Measurements from ENCODE around the gene PHKA2. TPM values are rescaled to one million over a fixed set of nuclear protein-coding genes. Genes with fewer than 3 reads are reported as not detected.

Gene PHKA2
- total and polyA plus RNA-seq, 10 of the 15 experiments (the other 5 are each of a cell fraction or from before 2014, with no cell fraction given), result 1.4 to 25.6 (median 15.4) TPM

DNA sequence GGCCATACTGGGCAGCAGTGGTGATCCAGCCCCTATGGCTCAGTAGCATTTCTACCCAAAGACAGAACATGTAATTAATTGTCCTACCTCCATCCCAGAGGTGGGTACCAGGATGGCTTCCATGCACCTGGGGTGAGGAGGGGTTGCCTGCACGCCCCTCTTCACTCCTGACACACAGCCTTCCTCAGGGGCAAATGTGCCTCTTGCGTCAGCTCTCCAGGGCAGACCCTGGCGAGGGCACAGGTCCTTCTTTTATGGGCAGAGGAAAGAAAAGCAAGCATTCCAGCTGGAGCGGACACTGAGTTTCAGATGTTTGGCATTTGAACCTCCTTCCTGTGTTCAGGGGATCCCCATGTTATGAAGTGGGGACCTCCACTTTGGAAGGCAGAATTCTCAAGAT is 95.6 kb downstream of the PHKA2 start:
- in situ Hi-C loops (cut with MboI) (loop anchor here (5.0 kb wide), 1 partner anchor 211 kb away; no protein-coding TSS in a partner anchor), intact Hi-C loops (cut with micrococcal nuclease; ENCODE audit: unreplicated experiment) (loop anchor here (5.0 kb wide), 2 partner anchors 121 to 496 kb away; no protein-coding TSS in a partner anchor)
- no peak for FAIRE-seq

More for the DNA sequence above, 95.6 kb downstream of the PHKA2 start:
- H3K4me3 ChIP-seq, result no peak overlapping the region
- no peaks in the 10 kb centered on the region for H3K36me3 ChIP-seq (ENCODE audit: control insufficient read depth in 2 of 2, insufficient read depth in 2 of 2, low read length in 1 of 2)
- RAD21 ChIA-PET (ENCODE audit: unreplicated experiment), result interaction anchor here (0.6 to 5.4 kb wide), 3 partner anchors 32 to 499 kb away, joined by 3 to 52 read pairs (median 4); no protein-coding TSS in a partner anchor
- no peaks in the 10 kb centered on the region for H3K27me3 ChIP-seq (replicated peaks in 1 of 2; ENCODE audit: control insufficient read depth in 2 of 2, insufficient read depth in 2 of 2, low read length in 1 of 2)
- CTCF ChIA-PET, result no interaction called here
- no peak overlapping the region for H3K4me2 ChIP-seq (ENCODE audit: control insufficient read depth, insufficient read depth)
- TF ChIP-seq, protein P1, sequence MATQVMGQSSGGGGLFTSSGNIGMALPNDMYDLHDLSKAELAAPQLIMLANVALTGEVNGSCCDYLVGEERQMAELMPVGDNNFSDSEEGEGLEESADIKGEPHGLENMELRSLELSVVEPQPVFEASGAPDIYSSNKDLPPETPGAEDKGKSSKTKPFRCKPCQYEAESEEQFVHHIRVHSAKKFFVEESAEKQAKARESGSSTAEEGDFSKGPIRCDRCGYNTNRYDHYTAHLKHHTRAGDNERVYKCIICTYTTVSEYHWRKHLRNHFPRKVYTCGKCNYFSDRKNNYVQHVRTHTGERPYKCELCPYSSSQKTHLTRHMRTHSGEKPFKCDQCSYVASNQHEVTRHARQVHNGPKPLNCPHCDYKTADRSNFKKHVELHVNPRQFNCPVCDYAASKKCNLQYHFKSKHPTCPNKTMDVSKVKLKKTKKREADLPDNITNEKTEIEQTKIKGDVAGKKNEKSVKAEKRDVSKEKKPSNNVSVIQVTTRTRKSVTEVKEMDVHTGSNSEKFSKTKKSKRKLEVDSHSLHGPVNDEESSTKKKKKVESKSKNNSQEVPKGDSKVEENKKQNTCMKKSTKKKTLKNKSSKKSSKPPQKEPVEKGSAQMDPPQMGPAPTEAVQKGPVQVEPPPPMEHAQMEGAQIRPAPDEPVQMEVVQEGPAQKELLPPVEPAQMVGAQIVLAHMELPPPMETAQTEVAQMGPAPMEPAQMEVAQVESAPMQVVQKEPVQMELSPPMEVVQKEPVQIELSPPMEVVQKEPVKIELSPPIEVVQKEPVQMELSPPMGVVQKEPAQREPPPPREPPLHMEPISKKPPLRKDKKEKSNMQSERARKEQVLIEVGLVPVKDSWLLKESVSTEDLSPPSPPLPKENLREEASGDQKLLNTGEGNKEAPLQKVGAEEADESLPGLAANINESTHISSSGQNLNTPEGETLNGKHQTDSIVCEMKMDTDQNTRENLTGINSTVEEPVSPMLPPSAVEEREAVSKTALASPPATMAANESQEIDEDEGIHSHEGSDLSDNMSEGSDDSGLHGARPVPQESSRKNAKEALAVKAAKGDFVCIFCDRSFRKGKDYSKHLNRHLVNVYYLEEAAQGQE (IDR thresholded peaks at IDR 0.05; ENCODE audit: low read depth, low read length), result no peak
- POLR2A ChIA-PET, result no interaction called here
- 71% methylated on average over 4 of the region's 4 CpGs for WGBS (ENCODE audit: insufficient coverage, insufficient replicate concordance, low lambda C conversion rate, missing lambda C conversion rate)
- no peak for DNase-seq (ENCODE audit: low read depth, low spot score)
- ATAC-seq, result no peak
- H3K9me3 ChIP-seq (replicated peaks; ENCODE audit: control insufficient read depth, insufficient read depth, low read length), result no peaks in the 10 kb centered on the region
- H3K4me1 ChIP-seq (ENCODE audit: control insufficient read depth, insufficient read depth, low read length), result peaks cover 28% of the 10 kb centered on the region
- H3K27ac ChIP-seq (ENCODE audit: control insufficient read depth, insufficient read depth), result no peak overlapping the region
- no peak overlapping the region for H2AFZ ChIP-seq (ENCODE audit: control insufficient read depth, low read depth, low read length)
- SMC1A ChIA-PET (ENCODE audit: uncharacterized antibody, unreplicated experiment), result interaction anchor here (4.6 kb wide), 1 partner anchor 32 kb away, joined by 52 read pairs; no protein-coding TSS in a partner anchor
- no TSS peak for BruUV-seq (replicated peaks)
- no peaks in the 10 kb centered on the region for H3K79me2 ChIP-seq (ENCODE audit: control insufficient read depth, insufficient read depth, low read length)
- no peaks in the 10 kb centered on the region for H4K20me1 ChIP-seq (ENCODE audit: control insufficient read depth, insufficient read depth)
- no peak overlapping the region for H3K9ac ChIP-seq (ENCODE audit: control insufficient read depth, insufficient read depth, low read length)

All from GM12878 (cell line).